DMS79 treated with DMSO at 0.1 percent for 48 hours (cell line): Measurements from ENCODE around the gene CRK.
"Not testable (repeated sequence)": the region's sequence is repeated elsewhere in the genome, so short reads cannot be mapped to it uniquely, and the experiment has no call there.

Experiments
- DNase-seq: peaks from one replicate; lab custom pipeline; 2025; lab: John Stamatoyannopoulos, UW

The CRK gene

DNA sequence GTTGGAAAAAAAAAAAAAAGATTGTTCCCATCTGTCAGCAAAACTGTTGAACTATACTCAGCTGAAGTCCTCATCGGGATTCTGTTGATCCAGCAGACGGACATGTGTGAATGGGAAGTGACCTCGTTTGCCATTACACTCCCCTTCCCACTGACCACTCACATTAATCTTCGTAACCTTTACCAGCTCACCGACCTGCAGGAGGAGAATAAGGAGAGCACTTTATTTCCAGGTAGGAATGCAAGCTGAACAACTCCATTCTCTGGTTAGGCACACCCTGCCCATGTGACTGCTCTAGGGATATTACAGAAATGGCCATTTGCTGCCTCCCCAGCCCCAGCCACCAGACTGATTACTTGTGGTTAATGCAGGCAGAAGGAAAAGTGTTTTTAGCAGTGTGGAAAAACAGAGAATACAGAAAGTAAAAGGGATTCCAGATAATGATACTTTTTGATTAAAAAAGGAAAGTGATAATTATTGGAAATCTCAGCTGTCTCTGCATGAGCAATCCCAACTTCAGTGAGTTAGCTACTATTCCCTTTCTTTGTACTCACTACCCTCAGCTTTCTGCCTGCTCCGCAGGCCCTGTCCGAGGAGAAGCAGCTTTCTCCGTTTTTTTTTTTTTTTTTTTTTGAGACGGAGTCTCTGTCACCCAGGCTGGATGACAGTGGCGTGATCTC is 32.4 kb downstream of the CRK start:
- DNase-seq = no peak

DNA sequence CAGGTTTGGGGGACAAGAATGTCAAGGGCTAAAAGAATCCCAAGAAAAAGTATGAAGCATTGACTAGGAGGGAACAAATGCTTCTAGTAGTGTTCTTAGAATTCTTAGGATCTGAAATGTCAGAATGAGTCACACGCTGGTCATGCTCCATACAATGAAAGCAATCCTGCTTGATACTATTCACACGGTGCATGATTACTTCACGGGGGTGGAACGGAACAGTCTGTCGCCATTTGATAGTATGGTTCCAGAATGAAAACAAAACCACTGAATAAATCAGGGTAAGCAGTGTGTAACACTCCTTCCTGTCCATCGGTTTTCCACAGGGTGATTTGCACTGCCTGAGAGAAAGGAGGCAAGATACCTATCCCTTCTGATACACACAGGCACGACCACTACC is 33.1 kb downstream of the CRK start:
- no peak for DNase-seq

DNA sequence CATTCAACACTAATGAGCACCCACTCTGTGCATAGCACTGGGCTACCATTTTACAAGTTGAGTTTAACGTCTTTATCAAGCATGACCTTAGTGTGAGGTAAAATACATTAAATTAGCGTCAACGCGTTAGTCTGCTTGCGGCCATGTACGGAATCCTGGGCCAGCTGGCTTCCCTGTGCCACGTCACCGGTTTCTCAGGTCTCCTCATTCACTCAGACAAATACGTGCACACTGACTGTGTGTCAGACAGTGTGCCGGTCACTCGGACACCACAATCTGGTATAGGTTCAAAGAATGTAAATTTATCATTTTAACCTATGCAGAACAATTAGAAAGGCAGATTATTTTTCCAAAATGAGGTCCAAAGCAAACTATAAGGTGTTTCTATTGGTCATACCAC is 34.6 kb downstream of the CRK start:
- no peak for DNase-seq

DNA sequence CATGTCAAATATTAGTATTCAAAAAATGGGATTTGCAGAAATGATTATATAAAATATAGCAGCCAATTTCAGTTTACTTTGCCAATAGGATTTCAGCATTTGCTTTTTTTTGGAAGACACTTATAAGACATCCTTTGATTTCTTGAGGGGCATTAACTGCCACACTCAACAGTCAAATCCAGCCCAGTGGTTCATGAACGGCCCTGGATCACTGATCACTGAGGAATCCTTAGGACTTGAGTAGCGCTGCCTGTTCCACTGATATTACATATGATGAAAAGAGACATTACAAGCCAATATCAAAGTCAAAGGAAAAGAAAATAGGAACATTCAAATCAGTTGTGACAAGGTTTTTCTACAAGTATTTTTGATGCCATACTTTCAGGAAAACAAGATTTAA is 35.1 kb downstream of the CRK start:
- DNase-seq = no peak

DNA sequence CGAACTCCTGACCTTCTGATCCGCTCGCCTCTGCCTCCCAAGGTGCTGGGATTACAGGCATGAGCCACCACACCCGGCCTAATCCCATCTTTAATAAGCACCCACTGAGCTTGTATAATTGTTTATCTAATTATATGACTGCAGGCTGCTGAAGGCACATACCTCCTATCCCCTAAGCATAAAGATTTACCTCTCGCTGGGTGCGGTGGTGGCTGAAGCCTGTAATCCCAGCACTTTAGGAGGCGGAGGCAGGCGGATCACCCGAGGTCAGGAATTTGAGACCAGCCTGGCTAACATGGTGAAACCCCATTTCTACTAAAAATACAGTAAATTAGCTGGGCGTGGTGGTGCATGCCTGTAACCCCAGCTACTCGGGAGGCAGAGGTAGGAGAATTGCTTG is 35.9 kb downstream of the CRK start:
- DNase-seq = no peak

DNA sequence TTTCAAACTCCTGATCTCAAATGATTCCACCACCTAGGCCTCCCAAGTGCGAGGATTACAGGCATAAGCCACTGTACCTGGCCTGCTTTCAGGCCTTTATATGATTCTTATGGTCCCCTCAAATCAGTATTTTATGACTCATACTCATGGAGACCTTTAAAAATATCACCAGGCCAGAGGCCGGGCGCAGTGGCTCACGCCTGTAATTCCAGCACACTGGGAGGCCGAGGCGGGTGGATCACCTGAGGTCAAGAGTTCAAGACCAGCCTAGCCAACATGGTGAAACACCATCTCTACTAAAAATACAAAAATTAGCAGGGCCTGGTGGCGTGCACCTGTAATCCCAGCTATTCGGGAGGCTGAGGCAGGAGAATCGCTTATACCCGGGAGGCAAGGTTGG is 37.6 kb downstream of the CRK start:
- DNase-seq = not testable (repeated sequence)

DNA sequence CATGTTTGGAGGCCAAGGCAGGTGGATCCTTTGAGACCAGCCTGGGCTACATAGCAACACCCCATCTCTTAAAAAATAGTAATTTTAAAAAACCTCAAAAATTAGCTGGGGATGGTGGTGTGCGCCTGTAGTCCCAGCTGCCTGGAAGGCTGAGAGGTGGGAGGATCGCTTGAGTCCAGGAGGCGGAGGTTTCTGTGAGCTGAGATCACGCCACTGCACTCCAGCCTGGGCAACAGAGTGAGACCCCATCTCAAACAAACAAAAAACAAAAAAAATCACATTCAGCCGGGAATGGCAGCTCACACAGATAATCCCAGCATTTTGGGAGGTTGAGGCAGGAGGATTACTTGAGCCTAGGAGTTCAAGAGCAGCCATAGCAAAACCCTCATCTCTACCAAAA is 39.6 kb downstream of the CRK start:
- no peak for DNase-seq

DNA sequence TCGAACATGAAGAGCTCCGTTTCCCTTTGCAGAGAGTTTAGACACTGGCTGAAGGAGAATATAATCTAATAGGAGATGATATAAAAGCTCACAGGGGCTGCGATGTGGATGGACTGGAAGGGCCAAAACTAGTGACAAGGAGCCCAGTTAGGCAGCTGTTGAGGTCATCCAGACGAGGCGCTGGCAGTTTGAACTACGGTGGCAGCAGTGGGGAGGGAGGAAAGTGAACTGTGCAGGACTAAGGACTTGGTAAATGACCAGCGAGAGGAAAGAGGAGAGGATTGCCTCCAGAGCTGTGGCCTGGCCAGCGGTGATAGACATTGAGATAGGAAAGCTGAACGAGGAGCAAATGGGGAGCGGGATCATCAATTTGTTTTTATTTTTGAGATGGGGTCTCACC is 41.4 kb downstream of the CRK start:
- DNase-seq = no peak

DNA sequence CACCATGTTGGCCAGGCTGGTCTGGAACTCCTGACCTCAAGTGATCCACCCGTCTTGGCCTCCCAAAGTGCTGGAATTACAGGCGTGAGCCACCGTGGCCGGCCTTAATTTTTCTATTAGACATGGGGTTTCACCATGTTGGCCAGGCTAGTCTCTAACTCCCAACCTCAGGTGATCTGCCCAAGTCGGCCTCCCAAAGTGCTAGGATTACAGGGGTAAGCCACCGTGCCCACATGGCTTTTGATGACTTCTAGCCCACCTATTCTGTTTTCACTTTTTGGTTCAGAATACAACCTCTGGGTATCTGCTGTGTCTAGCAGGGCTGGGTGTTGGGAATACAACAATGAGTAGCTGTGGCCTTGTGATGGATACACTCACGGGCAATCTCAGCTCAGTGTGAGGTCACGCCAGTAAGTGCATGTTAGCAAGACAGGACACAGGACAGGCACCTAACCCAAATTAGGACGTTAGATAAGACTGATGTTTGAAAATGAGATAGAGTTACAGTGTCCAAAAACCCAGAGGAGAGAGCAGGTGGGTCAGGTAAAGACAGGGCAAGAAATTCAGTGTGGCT is 41.9 kb downstream of the CRK start:
- no peak for DNase-seq

DNA sequence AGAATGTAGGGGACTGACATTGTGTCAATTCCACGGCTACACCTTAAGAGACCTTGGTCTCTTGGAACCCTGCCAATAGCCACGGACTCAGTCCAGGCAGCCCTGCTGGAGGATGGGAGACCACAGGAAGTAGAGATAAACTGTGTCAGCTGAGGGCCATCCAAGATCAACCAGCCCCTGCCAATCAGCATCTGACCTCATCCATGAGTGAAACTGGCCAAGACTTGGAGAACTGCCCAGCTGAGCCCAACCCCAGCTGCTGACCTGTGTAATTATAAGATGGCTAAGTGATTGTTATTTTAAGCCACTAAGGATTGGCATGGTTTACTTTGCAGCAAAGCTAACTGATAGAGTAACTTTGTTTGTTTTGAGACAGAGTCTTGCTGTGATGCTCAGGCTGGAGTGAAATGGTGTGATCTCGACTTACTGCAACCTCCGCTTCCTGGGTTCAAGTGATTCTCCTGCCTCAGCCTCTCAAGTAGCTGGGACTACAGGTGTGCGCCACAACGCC is 42.7 kb downstream of the CRK start:
- DNase-seq = no peak

DNA sequence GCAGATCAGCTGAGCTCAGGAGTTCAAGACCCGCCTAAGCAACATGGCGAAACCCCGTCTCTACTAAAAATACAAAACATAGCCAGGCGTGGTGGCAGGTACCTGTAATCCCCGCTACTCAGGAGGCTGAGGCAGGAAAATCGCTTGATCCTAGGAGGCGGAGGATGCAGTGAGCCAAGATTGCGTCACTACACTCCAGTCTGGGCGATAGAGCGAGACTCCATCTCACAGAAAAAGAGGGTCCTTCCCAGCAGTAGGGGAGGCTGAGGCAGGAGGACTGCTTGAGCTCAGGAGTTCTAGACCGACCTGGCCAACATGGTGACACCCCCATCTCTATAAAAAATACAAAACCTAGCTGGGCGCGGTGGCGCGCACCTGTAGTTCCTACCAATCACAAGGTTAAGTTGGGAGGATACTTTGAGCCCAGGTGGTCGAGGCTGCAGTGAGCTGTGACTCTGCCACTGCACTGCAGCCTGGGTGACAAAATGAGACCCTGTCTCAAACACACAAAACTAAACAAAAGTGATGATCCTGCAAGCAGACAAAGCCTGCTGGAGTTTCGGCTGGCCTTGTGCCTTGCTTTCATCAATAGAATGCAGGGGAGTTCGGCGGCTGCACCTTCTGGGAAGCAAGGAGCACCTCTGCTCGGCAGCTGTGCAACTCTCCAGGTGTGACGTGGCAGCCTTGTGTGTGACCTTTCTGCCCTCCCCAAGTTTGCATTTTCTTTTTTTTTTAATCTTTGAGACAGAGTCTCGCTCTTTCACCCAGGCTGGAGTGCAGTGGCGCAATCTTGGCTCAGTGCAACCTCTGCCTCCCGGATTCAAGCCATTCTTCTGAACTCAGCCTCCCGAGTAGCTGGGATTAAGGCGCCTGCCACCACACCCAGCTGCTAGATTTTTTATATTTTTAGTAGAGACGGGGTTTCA is 43.6 kb downstream of the CRK start:
- no peak for DNase-seq

DNA sequence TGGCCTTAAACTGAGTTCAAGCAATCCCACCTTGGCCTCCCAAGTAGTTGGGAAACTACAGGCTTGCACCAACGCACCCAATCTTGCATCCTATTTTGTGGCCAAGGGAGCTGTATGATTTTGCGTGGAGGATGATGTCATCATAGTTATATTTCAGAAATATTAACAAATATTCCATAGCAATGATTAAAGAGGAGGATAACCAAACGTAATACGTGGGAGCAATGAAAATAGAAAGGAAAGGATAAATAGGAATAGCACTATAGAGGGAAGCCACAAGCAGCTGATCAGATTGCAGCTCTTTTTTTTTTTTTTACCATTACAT is 53.8 kb downstream of the CRK start:
- DNase-seq = no peak

DNA sequence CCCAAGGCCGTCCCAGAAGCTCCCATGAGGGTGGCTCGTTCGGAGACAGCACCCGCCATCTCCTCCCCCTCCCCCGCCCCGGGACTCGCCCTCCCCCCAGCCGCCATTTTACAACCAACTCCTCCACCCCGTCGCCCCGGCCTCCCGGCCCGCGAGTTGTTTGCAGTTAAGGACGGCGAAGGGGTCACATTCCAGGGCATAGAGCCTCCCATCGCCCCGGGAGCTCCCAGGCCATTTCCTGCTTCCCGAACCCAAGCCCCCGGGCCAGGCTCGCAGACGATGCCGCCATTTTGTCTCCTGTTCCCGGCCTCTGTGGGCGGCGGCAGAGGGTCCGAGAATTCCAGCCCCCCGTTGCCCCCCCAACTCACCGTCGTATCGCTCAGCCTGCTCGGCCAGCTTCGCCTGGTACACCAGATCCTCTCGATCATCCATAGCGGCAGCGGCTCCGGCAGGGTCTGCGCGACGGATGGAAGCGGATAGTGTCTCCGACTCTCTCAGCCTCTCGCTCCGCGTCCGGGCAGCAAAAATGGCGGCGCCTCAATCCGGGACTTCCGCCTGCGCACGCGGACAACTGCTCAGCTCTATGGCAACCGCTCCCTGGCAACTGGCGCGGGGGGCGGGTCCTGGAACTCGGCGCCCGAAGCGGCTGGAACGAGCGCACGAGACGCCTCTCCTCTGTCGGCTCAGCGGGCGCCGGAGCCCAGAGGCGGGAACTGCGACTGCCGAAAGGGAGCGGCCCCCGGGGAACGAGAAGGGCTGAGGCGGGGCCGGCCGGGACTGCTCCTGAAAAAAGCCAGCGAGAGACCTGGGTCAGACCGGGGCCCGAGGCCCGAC is 56.1 kb downstream of the CRK start, which contains the start of gene YWHAE:
TSS of gene YWHAE (minus strand) at position 544 of the 834 bp plus-strand sequence. CDS start at position 432, 112 bp downstream.
- DNase-seq = peak; percentile 75

DNA sequence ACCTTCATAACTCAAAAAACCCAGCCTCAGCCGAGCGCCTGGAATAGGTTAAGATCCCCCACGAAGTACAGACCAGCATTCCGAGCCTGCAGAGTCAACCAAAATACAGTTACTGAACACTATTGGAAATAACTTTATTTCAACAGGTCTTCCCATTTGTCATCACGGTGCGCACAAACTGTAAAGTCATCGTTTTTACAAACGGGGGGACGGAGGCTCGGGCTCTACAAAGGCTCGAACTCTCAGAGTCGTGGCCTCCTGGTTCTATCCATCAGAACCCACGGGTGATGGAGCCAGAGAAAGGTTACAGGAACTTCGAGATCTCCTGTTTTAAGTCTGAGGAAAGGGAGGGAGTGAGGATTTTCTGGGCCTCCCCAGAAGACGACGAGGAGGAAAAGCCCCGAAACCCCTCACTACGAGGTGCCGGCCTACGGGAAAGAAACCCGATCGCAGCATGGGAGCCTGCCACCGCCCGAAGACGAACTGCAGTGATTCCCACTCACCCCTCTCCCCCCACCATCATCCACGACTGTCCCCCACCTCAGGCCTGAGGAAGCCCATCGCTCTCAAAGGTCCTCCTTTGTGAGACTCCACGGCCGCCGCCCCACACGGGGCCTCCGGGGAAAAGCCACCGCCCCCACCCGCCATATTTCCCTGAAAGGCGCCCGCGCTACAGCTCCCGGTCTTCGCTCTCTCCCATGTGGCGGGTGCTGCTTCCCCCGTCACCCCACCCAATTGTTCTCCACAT is 56.9 kb downstream of the CRK start:
- no peak for DNase-seq

DNA sequence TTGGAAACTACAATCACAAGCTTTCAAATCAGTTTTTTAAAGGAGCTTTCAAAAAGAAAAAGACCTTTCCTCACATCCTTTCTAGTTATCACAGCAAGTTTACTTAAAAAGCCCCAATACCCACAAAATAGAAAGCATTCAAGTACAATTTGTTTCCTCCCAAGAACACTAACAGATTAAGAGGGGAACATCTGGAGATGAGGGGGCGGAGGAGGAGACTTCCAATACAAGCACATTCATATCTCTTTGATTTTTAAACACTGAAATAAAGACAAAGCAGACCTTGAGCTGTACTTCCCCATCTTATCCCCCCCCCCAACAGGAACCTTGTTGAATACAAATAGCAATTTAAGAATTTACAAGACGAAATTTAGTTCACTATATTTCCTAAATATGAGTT is 58.0 kb downstream of the CRK start:
- DNase-seq = no peak

DNA sequence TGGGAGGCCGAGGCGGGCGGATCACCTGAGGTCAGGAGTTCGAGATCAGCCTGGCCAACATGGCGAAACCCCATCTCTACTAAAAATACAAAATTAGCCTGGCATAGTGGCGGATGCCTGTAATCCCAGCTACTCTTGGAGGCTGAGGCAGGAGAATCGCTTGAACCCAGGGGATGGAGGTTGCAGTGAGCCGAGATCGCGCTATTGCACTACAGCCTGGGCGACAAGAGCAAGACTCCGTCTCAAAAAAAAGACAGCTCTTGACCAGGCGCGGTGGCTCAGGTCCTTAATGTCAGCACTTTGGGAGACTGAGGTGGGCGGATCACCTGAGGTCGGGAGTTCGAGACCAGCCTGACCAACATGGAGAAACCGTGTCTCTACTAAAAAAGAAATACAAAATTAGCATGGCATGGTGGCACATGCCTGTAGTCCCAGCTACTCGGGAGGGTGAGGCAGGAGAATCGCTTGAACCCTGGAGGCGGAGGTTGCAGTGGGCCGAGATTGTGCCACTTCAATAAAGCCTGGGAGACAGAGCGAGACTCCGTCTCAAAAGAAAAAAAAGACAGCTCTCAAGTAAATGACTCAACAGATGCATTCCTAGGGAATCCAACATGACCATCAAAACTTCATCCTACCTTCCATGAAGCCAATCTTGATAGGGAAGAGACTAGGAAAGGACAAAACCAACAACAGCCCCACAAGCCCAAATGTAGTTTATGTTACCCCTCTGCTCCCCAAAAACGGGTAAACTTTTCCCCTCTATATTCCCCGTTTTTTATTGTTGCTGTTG is 60.0 kb downstream of the CRK start:
- not testable (repeated sequence) for DNase-seq

DNA sequence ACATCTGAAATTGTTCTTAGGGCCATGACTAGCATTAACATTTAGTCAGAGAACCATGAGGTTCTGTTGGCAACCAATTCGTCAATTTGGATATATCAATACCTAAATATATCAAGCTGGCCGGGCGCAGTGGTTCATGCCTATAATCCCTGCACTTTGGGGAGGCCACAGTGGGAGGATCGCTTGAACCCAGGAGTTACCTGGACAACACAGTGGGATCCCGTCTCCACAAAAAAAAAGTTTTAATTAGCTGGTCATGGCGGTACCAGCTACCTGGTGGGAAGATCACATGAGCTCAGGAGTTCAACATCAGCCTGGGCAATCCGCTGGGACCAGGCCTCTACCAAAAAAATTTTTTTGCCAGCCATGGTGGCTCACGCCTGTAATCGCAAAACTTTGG is 64.5 kb downstream of the CRK start:
- no peak for DNase-seq

DNA sequence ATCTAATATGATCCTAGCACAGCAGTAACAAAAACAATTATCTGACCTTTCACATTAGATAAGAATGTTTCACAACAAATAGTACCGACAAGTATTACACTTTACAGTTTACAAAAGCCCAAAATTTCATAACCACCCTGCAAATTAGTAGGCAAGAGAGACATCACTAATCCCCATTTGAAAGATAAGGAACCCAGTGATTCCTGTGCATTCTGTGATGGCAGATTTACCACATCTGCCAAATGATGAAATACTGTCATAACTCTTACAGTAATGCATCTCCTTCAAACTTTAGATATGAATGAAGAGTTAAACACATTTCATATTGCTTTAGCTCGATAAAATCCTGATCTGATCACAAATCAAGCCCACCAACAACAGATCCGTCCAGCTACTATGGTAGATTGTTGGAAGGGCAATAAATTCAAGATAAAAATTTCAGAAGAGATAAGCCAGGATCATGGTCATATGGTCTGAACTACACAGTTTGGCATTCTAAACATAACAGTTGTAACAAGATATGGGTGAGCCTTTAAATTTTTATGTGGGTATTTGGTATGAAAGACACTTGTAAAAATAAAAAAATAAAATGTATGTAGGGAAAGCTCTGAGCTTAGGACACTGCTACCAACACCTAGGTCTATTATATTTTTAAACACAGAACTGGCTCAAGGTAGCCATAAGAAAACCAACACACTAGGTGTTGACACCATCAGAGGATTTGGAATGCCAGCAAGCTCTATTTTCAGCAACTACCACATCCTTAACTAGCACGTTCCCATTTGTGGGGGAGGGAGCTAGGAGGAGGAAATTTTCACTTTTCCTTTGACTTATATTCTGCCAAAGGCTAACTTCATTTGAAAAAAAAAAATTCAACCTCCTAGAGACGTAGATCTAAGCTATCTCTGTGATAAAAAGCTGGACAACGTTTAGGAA is 65.3 kb downstream of the CRK start:
- no peak for DNase-seq

DNA sequence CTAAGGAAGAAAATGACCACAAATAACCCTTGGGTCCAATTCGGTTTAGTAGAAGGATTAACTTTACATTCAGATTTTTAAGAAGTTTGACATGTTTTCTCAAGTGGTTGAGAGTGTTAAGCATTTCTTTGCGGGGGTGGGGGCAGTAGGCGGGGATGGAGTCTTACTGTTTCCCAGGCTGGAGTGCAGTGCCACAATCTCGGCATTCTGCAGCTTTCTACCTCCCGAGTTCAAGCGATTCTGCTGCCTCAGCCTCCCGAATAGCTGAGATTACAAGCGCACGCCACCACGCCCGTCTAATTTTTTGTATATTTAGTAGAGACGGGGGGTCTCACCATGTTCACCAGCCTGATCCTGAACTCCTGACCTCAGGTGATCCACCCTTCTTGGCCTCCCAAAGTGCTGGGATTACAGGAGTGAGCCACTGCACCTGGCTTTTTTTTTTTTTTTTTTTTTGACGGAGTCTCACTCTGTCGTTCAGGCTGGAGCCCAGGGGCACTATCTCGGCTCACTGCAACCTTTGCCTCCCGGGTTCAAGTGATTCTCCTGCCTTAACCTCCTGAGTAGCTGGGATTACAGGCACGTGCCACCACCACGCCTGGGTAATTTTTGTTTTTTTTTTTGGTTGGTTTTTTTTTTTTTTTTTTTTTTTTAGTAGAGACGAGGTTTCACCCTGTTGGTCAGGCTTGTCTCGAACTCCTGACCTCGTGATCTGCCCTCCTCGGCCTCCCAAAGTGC is 68.4 kb downstream of the CRK start:
- not testable (repeated sequence) for DNase-seq
